ENCODE measurements around the gene GPC6.

DNA sequence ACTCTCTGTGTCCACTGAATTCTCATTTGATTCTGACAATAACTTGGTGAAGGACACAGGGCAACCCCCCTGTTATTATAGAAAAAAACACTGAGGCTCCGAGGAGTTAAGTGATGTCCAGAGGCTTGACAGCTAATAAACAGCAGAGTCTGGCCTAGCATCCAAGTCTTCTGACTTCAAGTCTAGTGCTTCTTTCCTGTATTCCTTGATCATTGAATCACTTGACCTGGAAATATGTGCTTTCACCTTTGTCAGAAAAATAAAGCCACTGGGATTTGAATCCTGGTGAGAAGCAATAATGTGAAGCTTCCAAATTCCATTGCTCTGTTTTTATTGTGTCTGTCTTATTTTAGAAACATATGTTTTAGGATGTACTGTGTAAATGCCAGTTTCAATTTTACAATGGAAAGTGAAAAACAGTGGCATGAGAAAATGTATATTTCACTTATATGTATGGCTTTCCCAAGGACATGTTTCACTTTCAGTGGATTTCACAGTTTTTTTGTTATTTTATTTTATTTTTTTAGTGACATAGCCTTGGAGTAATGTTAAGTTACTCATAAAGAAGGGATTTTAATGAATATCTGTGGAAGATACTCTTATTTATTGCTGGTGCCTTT lies 190.2 kb downstream of the GPC6 start:
- TF ChIP-seq SMC3 (conservative IDR thresholded peaks at IDR 0.05; ENCODE audit: poor library complexity) (no peak), EZH2 (IDR thresholded peaks at IDR 0.05; ENCODE audit: borderline replicate concordance, insufficient read depth, low read length, poor library complexity, severe bottlenecking) (no peak)

All from neural cell (in vitro differentiated cells).